ENCODE data around the gene CARF. TPM values are rescaled to one million over a fixed set of nuclear protein-coding genes. Genes with fewer than 3 reads are reported as not detected.
"Not testable (repeated sequence)": the region's sequence is repeated elsewhere in the genome, so short reads cannot be mapped to it uniquely, and the experiment has no call there.

CARF gene
- total and polyA plus RNA-seq, 10 donors, result 2.9 to 21.7 (median 15.6) TPM

- no peak for TF ChIP-seq CTCF (IDR thresholded peaks at IDR 0.05 in 8 of 11, conservative IDR thresholded peaks at IDR 0.05 in 3 of 11)
- no peak for TF ChIP-seq POLR2AphosphoS5 (IDR thresholded peaks at IDR 0.05)
- TF ChIP-seq POLR2A (IDR thresholded peaks at IDR 0.05), result no peak
- H3K9me3 ChIP-seq, result no peaks in the 10 kb centered on the region
- H3K27me3 ChIP-seq (replicated peaks in 1 of 7), result no peaks in the 10 kb centered on the region
- no peaks in the 10 kb centered on the region for H3K4me1 ChIP-seq
- H3K36me3 ChIP-seq, result peaks cover 0 to 40% (median 14%) of the 10 kb centered on the region in 6 donors
- H3K4me3 ChIP-seq, result no peak overlapping the region
- DNase-seq, result no peak
- H3K27ac ChIP-seq, result no peak overlapping the region
- intact Hi-C loops (cut with DNase I; ENCODE audit: low total_unique reads), result no loop called here
- WGBS, 5 donors, result 89 to 100% (median 97%) methylated on average over 2 of the region's 2 CpGs
Measured at GRCh38 chr2:202877699-202878098, 34.4 kb upstream of the CARF start.

GRCh38 chr2:202881570-202881969 is 30.5 kb upstream of the CARF start:
- intact Hi-C loops (cut with DNase I; ENCODE audit: low total_unique reads), result no loop called here
- 91 to 95% (median 94%) methylated on average over 4 of the region's 4 CpGs for WGBS, 5 donors
- Histone ChIP-seq H3K36me3 (peaks cover 0 to 77% (median 25%) of the 10 kb centered on the region in 6 donors), H3K4me1 (peaks cover 0 to 5% (median 0%) of the 10 kb centered on the region in 6 donors), H3K27me3 (replicated peaks in 1 of 7) (no peaks in the 10 kb centered on the region), H3K4me3 (no peak overlapping the region), H3K9me3 (no peaks in the 10 kb centered on the region), H3K27ac (no peak overlapping the region)
- no peak for DNase-seq
- TF ChIP-seq POLR2AphosphoS5 (IDR thresholded peaks at IDR 0.05) (no peak), CTCF (IDR thresholded peaks at IDR 0.05 in 8 of 11, conservative IDR thresholded peaks at IDR 0.05 in 3 of 11) (no peak), POLR2A (IDR thresholded peaks at IDR 0.05) (no peak)

GRCh38 chr2:202883987-202884675 is 27.9 kb upstream of the CARF start:
- no peak overlapping the region for H3K4me3 ChIP-seq
- no peak for TF ChIP-seq POLR2A (IDR thresholded peaks at IDR 0.05)
- no peak for TF ChIP-seq POLR2AphosphoS5 (IDR thresholded peaks at IDR 0.05)
- no peak for TF ChIP-seq CTCF (IDR thresholded peaks at IDR 0.05 in 8 of 11, conservative IDR thresholded peaks at IDR 0.05 in 3 of 11)
- no peak for DNase-seq
- peaks cover 0 to 5% (median 0%) of the 10 kb centered on the region in 6 donors for H3K4me1 ChIP-seq
- intact Hi-C loops (cut with DNase I; ENCODE audit: low total_unique reads), result no loop called here
- H3K27ac ChIP-seq, result no peak overlapping the region
- no peaks in the 10 kb centered on the region for H3K27me3 ChIP-seq (replicated peaks in 1 of 7)
- H3K9me3 ChIP-seq, result no peaks in the 10 kb centered on the region
- H3K36me3 ChIP-seq, result peaks cover 0 to 95% (median 24%) of the 10 kb centered on the region in 6 donors
- whole genome bisulfite sequencing, 5 donors, result 65 to 84% (median 73%) methylated on average over 5 of the region's 5 CpGs

- 83 to 93% (median 84%) methylated on average over 7 of the region's 7 CpGs for WGBS, 5 donors
- peaks cover 0 to 5% (median 0%) of the 10 kb centered on the region in 6 donors for H3K4me1 ChIP-seq
- intact Hi-C loops (cut with DNase I; ENCODE audit: low total_unique reads), result no loop called here
- peaks cover 0 to 95% (median 27%) of the 10 kb centered on the region in 6 donors for H3K36me3 ChIP-seq
- no peak for DNase-seq
- peak overlapping the region in 4 of 8 donors; percentile 8 to 45 (median 24) for H3K27ac ChIP-seq
- H3K27me3 ChIP-seq (replicated peaks in 1 of 7), result no peaks in the 10 kb centered on the region
- no peak for TF ChIP-seq CTCF (IDR thresholded peaks at IDR 0.05 in 8 of 11, conservative IDR thresholded peaks at IDR 0.05 in 3 of 11)
- TF ChIP-seq POLR2AphosphoS5 (IDR thresholded peaks at IDR 0.05), result no peak
- no peak for TF ChIP-seq POLR2A (IDR thresholded peaks at IDR 0.05)
- no peaks in the 10 kb centered on the region for H3K9me3 ChIP-seq
- no peak overlapping the region for H3K4me3 ChIP-seq
Measured at GRCh38 chr2:202885190-202885589, 26.9 kb upstream of the CARF start.

GRCh38 chr2:202905507-202905906 is 6.6 kb upstream of the CARF start:
- Histone ChIP-seq H3K36me3 (peaks cover 0 to 48% (median 10%) of the 10 kb centered on the region in 6 donors), H3K4me1 (peaks cover 5 to 18% (median 16%) of the 10 kb centered on the region in 6 donors)
- H3K9me3 ChIP-seq; H3K27ac ChIP-seq; DNase-seq; intact Hi-C loops (cut with DNase I; ENCODE audit: low total_unique reads); H3K27me3 ChIP-seq (replicated peaks in 1 of 7); H3K4me3 ChIP-seq: not testable (repeated sequence)

Measured in spleen (tissue), 11 donors.